Tibial nerve (tissue), 4 donors: ENCODE results near the gene TTC3. TPM values are rescaled to one million over a fixed set of nuclear protein-coding genes. Genes with fewer than 3 reads are reported as not detected.
A peak's percentile ranks its signal among the peaks of the same experiment; 100 is the strongest.
"Not testable (repeated sequence)": the region's sequence is repeated elsewhere in the genome, so short reads cannot be mapped to it uniquely, and the experiment has no call there.

Source experiments
- DNase-seq, 2 donors: peaks; one replicate each; pipeline ENCODE4 v3.0.0-alpha.2; 2019; ENCODE audit warnings: low spot score in 2 of 2
- H3K27ac ChIP-seq, 4 donors: fragments of 200-600 bp; sonication (generic) in 3 of 4; one replicate each; pipeline ENCODE4 v1.5.1; 2017 to 2019; ENCODE audit warnings: mild to moderate bottlenecking in 1 of 4
- H3K27me3 ChIP-seq, 2 donors: fragments of 200-600 bp; sonication (generic) in 1 of 2; one replicate each; pipeline versions ENCODE4 v1.5.1 to v1.6.0; 2017 to 2019
- H3K36me3 ChIP-seq, 3 donors: fragments of 200-600 bp; sonication (generic); one replicate each; pipeline ENCODE4 v1.5.1; 2018 to 2019
- H3K4me1 ChIP-seq, 4 donors: fragments of 200-600 bp; sonication (generic) in 3 of 4; one replicate each; pipeline ENCODE4 v1.5.1; 2017 to 2019
- H3K4me3 ChIP-seq, 4 donors: fragments of 200-600 bp; sonication (generic) in 3 of 4; one replicate each; pipeline ENCODE4 v1.5.1; 2017 to 2019; ENCODE audit warnings: mild to moderate bottlenecking in 1 of 4, moderate library complexity in 1 of 4
- H3K9me3 ChIP-seq, 4 donors: fragments of 200-600 bp; sonication (generic) in 3 of 4; one replicate each; pipeline ENCODE4 v1.5.1; 2017 to 2019
- EP300 ChIP-seq, 2 donors: sonication (generic); formaldehyde crosslinking; IDR thresholded peaks; one replicate each; pipeline ENCODE4 v1.6.1; 2017; ENCODE audit warnings: antibody characterized with exemption in 2 of 2, mild to moderate bottlenecking in 1 of 2
- POLR2A ChIP-seq, 2 donors: fragments of 450-650 bp; IDR thresholded peaks; one replicate each; pipeline ENCODE4 v1.6.1; 2017; ENCODE audit warnings: antibody characterized with exemption in 2 of 2, mild to moderate bottlenecking in 2 of 2, moderate library complexity in 2 of 2
- WGBS, 2 donors: methylation state at CpG; one replicate each; pipeline ENCODE4 v1.1.5; 2018; 5-methylcytosine and 5-hydroxymethylcytosine counted together
- total RNA-seq, 4 donors: library from RNA; depleted of rRNA; stranded (reverse); fragments of >200 nt; gene quantifications; one replicate each; pipeline ENCODE4 v1.1.0, GENCODE V29; 2016
- TF ChIP-seq, protein P1 (sequence below), 5 experiments: fragments of 200-600 bp in 3 of 5; fragments of 450-650 bp in 2 of 5; sonication (generic) in 3 of 5; IDR thresholded peaks; one replicate each; pipeline ENCODE4 v1.5.1; 2016 to 2019; ENCODE audit warnings: antibody characterized with exemption in 5 of 5, mild to moderate bottlenecking in 3 of 5, moderate library complexity in 2 of 5

TTC3 gene
- total RNA-seq, 4 donors from 2014 or later, result 136 to 259 (median 158) TPM

DNA sequence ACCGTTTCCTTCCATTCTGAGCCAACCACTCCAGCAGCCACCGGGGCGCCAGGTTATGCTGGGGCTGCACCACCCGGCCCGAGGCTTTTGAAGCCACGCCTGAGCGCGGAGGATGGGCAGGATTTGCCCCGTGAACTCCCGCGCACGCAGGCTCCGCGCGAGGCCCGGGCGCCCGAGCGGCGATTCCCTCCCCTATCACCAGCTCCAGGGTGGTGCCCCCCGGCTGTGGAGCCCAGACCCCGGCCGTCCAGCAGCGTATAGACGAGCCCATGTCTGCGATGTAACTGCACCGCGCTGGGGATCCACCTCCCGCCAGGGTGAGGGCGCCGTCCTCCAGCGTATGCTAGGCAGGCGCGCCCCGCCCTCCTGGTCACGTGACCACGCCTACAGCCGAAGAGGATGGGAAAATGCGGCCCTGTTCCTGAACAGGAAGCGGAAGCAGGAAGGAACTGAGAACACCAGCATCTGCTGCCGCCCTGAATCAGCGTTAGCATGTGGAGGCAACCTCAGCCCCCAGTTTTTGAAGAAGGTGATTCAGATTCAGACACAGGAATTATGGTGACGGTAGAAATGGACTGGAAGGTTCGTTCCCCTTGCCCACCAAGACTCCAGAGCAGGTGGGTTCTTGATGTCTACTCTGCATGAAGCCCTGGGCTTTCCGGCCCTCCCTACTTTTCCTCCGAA, 148.1 kb downstream of the TTC3 start:
- Histone ChIP-seq H3K27me3 (no peaks in the 10 kb centered on the region), H3K4me1 (peaks cover 0 to 13% (median 3%) of the 10 kb centered on the region in 4 donors), H3K36me3 (peaks cover 4 to 36% (median 5%) of the 10 kb centered on the region in 3 donors), H3K27ac (peak overlapping the region; percentile 39 to 81 (median 75)), H3K9me3 (no peaks in the 10 kb centered on the region), H3K4me3 (peak overlapping the region; percentile 43 to 75 (median 63))
- DNase-seq, result peak; percentile 94 to 96
- TF ChIP-seq, protein P1, sequence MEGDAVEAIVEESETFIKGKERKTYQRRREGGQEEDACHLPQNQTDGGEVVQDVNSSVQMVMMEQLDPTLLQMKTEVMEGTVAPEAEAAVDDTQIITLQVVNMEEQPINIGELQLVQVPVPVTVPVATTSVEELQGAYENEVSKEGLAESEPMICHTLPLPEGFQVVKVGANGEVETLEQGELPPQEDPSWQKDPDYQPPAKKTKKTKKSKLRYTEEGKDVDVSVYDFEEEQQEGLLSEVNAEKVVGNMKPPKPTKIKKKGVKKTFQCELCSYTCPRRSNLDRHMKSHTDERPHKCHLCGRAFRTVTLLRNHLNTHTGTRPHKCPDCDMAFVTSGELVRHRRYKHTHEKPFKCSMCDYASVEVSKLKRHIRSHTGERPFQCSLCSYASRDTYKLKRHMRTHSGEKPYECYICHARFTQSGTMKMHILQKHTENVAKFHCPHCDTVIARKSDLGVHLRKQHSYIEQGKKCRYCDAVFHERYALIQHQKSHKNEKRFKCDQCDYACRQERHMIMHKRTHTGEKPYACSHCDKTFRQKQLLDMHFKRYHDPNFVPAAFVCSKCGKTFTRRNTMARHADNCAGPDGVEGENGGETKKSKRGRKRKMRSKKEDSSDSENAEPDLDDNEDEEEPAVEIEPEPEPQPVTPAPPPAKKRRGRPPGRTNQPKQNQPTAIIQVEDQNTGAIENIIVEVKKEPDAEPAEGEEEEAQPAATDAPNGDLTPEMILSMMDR (IDR thresholded peaks at IDR 0.05), result peak in 3 of 5 experiments; percentile 36 to 58 (median 40)
- peak; percentile 50 to 86 for TF ChIP-seq EP300 (IDR thresholded peaks at IDR 0.05)
- TF ChIP-seq POLR2A (IDR thresholded peaks at IDR 0.05), result peak; percentile 62 to 66
- 6 to 10% methylated on average over 30 to 42 of the region's 46 CpGs for WGBS, 2 donors

DNA sequence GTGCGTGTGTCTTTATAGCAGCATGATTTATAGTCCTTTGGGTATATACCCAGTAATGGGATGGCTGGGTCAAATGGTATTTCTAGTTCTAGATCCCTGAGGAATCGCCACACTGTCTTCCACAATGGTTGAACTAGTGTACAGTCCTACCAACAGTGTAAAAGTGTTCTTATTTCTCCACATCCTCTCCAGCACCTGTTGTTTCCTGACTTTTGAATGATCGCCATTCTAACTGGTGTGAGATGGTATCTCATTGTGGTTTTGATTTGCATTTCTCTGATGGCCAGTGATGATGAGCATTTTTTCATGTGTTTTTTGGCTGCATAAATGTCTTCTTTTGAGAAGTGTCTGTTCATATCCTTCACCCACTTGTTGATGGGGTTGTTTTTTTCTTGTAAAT, 149.2 kb downstream of the TTC3 start:
- WGBS, 2 donors, result 85 to 100% methylated on average over 3 of the region's 3 CpGs
- H3K36me3 ChIP-seq, result peaks cover 5 to 47% (median 13%) of the 10 kb centered on the region in 3 donors

DNA sequence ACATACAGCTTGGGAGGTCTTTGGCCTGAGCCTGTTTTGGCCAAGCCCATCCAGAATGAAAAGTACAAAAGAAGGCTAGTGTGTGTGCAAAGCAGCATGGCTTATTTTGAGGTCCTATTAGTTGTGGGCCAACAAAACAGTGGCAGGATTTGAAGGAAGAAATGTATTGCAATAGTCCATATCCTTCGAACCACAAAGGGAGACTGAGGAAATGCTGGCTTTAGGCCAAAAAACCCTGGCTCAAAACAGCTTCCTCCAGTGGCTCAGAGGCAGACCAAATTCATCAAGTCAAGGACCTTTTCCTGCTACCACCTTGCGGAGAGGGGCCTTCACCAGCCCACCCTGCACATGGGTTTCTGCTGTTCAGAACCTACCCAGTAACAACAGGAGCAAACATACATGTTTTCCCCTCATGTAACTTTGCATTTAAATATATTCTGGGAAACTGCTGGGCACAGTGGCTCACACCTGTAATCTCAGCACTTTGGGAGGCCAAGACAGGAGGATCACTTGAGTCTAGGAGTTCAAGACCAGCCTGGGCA, 150.8 kb downstream of the TTC3 start:
- DNase-seq, result no peak
- no peak for TF ChIP-seq EP300 (IDR thresholded peaks at IDR 0.05)
- TF ChIP-seq, protein P1 (IDR thresholded peaks at IDR 0.05), result no peak
- TF ChIP-seq POLR2A (IDR thresholded peaks at IDR 0.05), result no peak
- Histone ChIP-seq H3K4me3 (no peak overlapping the region), H3K9me3 (no peaks in the 10 kb centered on the region), H3K27ac (no peak overlapping the region), H3K36me3 (peaks cover 7 to 63% (median 24%) of the 10 kb centered on the region in 3 donors), H3K4me1 (peaks cover 0 to 13% (median 3%) of the 10 kb centered on the region in 4 donors), H3K27me3 (no peaks in the 10 kb centered on the region)
- 86 to 93% methylated on average over 2 of the region's 2 CpGs for WGBS, 2 donors

More for the DNA sequence above, 149.2 kb downstream of the TTC3 start:
- not testable (repeated sequence) for H3K27me3 ChIP-seq, DNase-seq, H3K27ac ChIP-seq, H3K9me3 ChIP-seq, H3K4me3 ChIP-seq
- H3K4me1 ChIP-seq, result peaks cover 0 to 13% (median 3%) of the 10 kb centered on the region in 4 donors

DNA sequence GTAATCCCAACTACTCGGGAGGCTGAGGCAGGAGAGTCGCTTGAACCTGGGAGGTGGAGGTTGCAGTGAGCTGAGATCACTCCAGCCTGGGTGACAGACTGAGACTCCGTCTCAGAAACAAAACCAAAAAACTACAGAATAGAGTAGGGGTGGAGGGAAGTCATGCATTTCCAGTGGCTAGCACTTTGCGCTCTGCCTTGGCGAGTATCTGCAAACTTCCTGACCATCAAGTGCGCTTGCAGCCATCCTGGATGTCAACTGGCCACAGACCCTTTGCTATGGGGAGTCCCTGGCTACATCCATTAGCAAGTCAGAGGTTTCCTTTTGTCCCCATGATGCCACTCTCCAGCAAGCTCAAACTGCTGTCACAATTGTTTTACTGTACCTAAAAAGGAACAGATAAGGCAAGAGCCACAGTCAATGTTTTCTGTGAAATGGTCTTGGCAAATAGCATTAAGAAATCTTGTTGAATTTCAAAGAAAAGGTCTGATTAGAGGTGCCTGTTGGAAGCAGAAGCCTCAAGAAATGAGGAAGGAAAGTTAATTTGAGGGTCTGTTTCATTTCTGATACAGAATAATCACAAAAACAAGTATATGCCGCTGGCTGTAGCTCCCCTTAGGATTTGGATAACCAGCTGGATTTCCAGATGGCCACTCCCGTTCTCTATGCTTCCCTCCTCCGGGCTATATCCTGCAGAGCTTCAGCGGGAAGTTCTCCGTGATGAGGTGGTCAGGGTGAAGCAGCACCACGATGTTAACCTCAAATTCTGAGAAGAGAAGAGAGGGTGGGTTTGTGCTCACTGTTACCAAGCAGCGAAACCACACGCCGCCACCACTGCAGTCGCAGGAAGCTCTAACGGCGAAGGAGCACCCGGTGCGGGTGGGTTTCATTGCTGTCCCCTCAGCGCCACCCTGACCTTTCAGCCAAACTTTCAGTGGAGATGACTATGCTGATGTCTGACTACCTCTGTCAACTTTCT, 152.1 kb downstream of the TTC3 start:
- TF ChIP-seq EP300 (IDR thresholded peaks at IDR 0.05) (no peak), POLR2A (IDR thresholded peaks at IDR 0.05) (no peak)
- TF ChIP-seq, protein P1 (IDR thresholded peaks at IDR 0.05), result no peak
- peaks cover 7 to 76% (median 24%) of the 10 kb centered on the region in 3 donors for H3K36me3 ChIP-seq
- H3K27ac ChIP-seq, result no peak overlapping the region
- no peaks in the 10 kb centered on the region for H3K9me3 ChIP-seq
- no peak for DNase-seq
- no peak overlapping the region for H3K4me3 ChIP-seq
- 84 to 86% methylated on average over 21 of the region's 21 CpGs for WGBS, 2 donors
- no peaks in the 10 kb centered on the region for H3K27me3 ChIP-seq
- H3K4me1 ChIP-seq, result peaks cover 0 to 7% (median under 1%) of the 10 kb centered on the region in 4 donors

DNA sequence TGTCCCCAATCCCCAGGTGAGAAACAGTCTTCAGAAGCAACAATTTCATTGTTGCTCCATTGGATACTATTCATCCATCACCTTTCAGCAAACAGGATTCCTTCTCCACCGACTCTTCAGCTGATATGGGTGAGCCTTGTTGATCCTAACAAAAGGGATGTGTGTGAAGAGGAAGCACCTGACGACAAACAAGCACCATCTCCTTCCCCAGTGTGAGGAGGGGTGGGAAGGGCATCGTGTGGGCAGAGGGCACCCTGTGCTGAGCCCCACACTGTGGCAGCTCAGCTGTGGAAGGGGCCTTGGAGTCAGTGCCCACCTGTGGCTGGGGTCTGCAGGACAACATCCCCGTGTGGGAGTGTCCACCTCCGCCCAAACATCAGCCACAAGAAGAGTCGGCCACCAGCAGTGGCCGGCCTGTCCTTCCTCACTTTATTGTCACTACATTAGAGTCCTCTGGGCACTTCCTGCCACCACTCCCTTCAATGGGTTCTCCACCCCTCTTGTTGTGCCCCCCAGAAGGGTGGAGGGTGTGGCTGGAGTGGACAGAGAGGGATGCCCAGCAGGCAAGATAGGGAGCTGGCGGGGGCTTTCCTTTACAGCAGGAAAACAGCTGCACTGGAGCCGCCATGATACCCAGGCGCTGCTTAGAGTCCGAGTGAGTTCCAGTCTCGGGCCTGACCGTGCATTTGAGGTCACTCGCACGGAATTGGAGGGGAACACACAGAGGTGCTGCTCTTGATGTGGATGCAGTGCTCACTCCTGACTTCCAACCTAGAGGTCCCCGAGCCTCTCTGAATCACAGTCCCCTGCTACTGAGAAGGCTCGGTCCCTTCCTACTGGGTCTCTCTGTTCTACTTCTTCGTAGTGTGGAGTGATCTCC, 153.2 kb downstream of the TTC3 start:
- TF ChIP-seq EP300 (IDR thresholded peaks at IDR 0.05), result no peak
- no peak for TF ChIP-seq POLR2A (IDR thresholded peaks at IDR 0.05)
- TF ChIP-seq, protein P1 (IDR thresholded peaks at IDR 0.05), result no peak
- Histone ChIP-seq H3K4me1 (peaks cover 0 to 3% (median 0%) of the 10 kb centered on the region in 4 donors), H3K27me3 (no peaks in the 10 kb centered on the region), H3K27ac (no peak overlapping the region), H3K4me3 (no peak overlapping the region), H3K36me3 (peaks cover 7 to 87% (median 26%) of the 10 kb centered on the region in 3 donors), H3K9me3 (no peaks in the 10 kb centered on the region)
- no peak for DNase-seq
- WGBS, 2 donors, result 90 to 93% methylated on average over 14 to 18 of the region's 18 CpGs
